Esophagus squamous epithelium (tissue), 4 donors: ENCODE measurements around the gene RAB38.

ENCODE experiments used
- CTCF ChIP-seq, 6 experiments: fragments of 450-650 bp in 4 of 6; fragments of 200-600 bp in 2 of 6; sonication (generic) in 2 of 6; IDR thresholded peaks; one replicate each; pipeline ENCODE4 v1.5.1; 2016 to 2019; ENCODE audit warnings: antibody characterized with exemption in 6 of 6, mild to moderate bottlenecking in 4 of 6, moderate library complexity in 4 of 6
- POLR2A ChIP-seq, 4 donors: fragments of 450-650 bp; IDR thresholded peaks; one replicate each; pipeline ENCODE4 v1.6.1; 2017; ENCODE audit warnings: antibody characterized with exemption in 4 of 4, mild to moderate bottlenecking in 4 of 4, moderate library complexity in 3 of 4

GRCh38 chr11:88139865-88140264 lies 35.4 kb downstream of the RAB38 start:
- no peak for TF ChIP-seq CTCF (IDR thresholded peaks at IDR 0.05)
- no peak for TF ChIP-seq POLR2A (IDR thresholded peaks at IDR 0.05)
